ENCODE results near the gene ATP9B. TPM values are rescaled to one million over a fixed set of nuclear protein-coding genes. Genes with fewer than 3 reads are reported as not detected.

The ATP9B gene
- total RNA-seq, 1 donor from 2014 or later, result 12.6 TPM

DNA sequence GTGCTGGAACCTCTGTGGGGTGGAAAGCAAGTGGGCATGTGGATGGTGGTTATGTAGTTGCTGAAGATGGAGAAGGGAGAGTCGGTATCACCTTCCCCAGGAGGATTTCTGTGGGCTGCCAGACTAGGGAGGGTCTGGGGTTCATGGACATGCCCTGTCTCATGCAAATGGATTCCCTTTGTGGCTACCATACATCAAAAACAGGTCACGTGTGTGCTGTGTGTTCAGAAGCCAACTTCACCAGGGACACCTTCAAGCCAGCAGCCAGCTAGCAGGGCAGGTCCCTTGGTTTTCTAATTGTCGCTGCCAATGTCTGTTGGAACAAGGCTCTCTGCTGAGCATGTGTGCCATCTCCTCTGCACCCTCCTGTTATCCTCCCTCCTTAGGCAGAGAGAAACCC is 155.2 kb downstream of the ATP9B start:
- no peak overlapping the region for H3K27ac ChIP-seq (ENCODE audit: low read depth, low read length)
- no peak overlapping the region for H3K9ac ChIP-seq (ENCODE audit: low read length)
- DNase-seq (ENCODE audit: low read depth) (no peak), FAIRE-seq (no peak)
- H3K9me3 ChIP-seq (ENCODE audit: insufficient read depth, low read depth, low read length), result no peaks in the 10 kb centered on the region
- Mint-ChIP-seq H3K36me3 (ENCODE audit: low read depth, unreplicated experiment) (peaks cover 6% of the 10 kb centered on the region), H3K4me3 (ENCODE audit: unreplicated experiment) (no peak overlapping the region), H3K27me3 (ENCODE audit: low read depth, unreplicated experiment) (no peaks in the 10 kb centered on the region), H3K27ac (ENCODE audit: unreplicated experiment) (no peak overlapping the region), H3K4me1 (ENCODE audit: low read depth, unreplicated experiment) (peaks cover 2% of the 10 kb centered on the region), H3K9me3 (ENCODE audit: unreplicated experiment) (no peaks in the 10 kb centered on the region)
- no peaks in the 10 kb centered on the region for H3K36me3 ChIP-seq (ENCODE audit: insufficient read depth, low read length)
- no peak overlapping the region for H3K4me3 ChIP-seq (ENCODE audit: insufficient read depth, low read depth, low read length)
- H3K4me2 ChIP-seq (ENCODE audit: low read length), result no peak overlapping the region
- H3K27me3 ChIP-seq (ENCODE audit: insufficient read depth, low read length), result no peaks in the 10 kb centered on the region
- TF ChIP-seq CTCF (IDR thresholded peaks at IDR 0.05; ENCODE audit: insufficient read depth, low read depth, low read length) (no peak), EZH2 (IDR thresholded peaks at IDR 0.05; ENCODE audit: insufficient read depth, low read length) (no peak)
- H2AFZ ChIP-seq (ENCODE audit: low read depth, low read length), result no peak overlapping the region
- peaks cover 2% of the 10 kb centered on the region for H3K4me1 ChIP-seq (ENCODE audit: insufficient read depth, low read length)
- H3K79me2 ChIP-seq (ENCODE audit: insufficient read depth, low read length), result no peaks in the 10 kb centered on the region
- no peaks in the 10 kb centered on the region for H4K20me1 ChIP-seq (ENCODE audit: insufficient read depth, low read length)

- H3K4me1 Mint-ChIP-seq (ENCODE audit: low read depth, unreplicated experiment), result peaks cover 2% of the 10 kb centered on the region
Observed at GRCh38 chr18:79227621-79228020, 158.4 kb downstream of the ATP9B start.

More at GRCh38 chr18:79227621-79228020, 158.4 kb downstream of the ATP9B start:
- Mint-ChIP-seq H3K4me3 (ENCODE audit: unreplicated experiment) (no peak overlapping the region), H3K27ac (ENCODE audit: unreplicated experiment) (no peak overlapping the region), H3K9me3 (ENCODE audit: unreplicated experiment) (no peaks in the 10 kb centered on the region), H3K36me3 (ENCODE audit: low read depth, unreplicated experiment) (peaks cover 8% of the 10 kb centered on the region), H3K27me3 (ENCODE audit: low read depth, unreplicated experiment) (no peaks in the 10 kb centered on the region)
- Histone ChIP-seq H3K4me3 (ENCODE audit: insufficient read depth, low read depth, low read length) (no peak overlapping the region), H4K20me1 (ENCODE audit: insufficient read depth, low read length) (no peaks in the 10 kb centered on the region), H3K4me2 (ENCODE audit: low read length) (no peak overlapping the region), H3K9me3 (ENCODE audit: insufficient read depth, low read depth, low read length) (no peaks in the 10 kb centered on the region), H3K36me3 (ENCODE audit: insufficient read depth, low read length) (no peaks in the 10 kb centered on the region), H3K79me2 (ENCODE audit: insufficient read depth, low read length) (no peaks in the 10 kb centered on the region), H3K27me3 (ENCODE audit: insufficient read depth, low read length) (no peaks in the 10 kb centered on the region), H3K4me1 (ENCODE audit: insufficient read depth, low read length) (peaks cover 2% of the 10 kb centered on the region), H3K27ac (ENCODE audit: low read depth, low read length) (no peak overlapping the region), H3K9ac (ENCODE audit: low read length) (no peak overlapping the region), H2AFZ (ENCODE audit: low read depth, low read length) (no peak overlapping the region)
- TF ChIP-seq CTCF (IDR thresholded peaks at IDR 0.05; ENCODE audit: insufficient read depth, low read depth, low read length), result no peak
- no peak for TF ChIP-seq EZH2 (IDR thresholded peaks at IDR 0.05; ENCODE audit: insufficient read depth, low read length)
- DNase-seq (ENCODE audit: low read depth) (no peak), FAIRE-seq (no peak)

All from astrocyte (in vitro differentiated cells and primary cell).